Stimulated activated CD8-positive, alpha-beta memory T cell treated with anti-CD3 and anti-CD28 coated beads, Interleukin-2, amount 100 ng/mL, for 48 hours (primary cell): ENCODE results near the gene DNAJC17.

Experiments
- DNase-seq, 2 donors: peaks; one replicate each; pipeline ENCODE4 v3.0.0-alpha.2; 2020; ENCODE audit warnings: low read depth in 2 of 2

DNAJC17 gene

GRCh38 chr15:40737048-40737447, 70.2 kb downstream of the DNAJC17 start:
- DNase-seq: no peak

GRCh38 chr15:40736575-40736974, 70.7 kb downstream of the DNAJC17 start:
- DNase-seq: no peak

GRCh38 chr15:40731034-40731433, 76.2 kb downstream of the DNAJC17 start:
- DNase-seq: no peak

GRCh38 chr15:40723919-40724318, 83.4 kb downstream of the DNAJC17 start:
- DNase-seq: no peak

GRCh38 chr15:40722934-40723333, 84.3 kb downstream of the DNAJC17 start:
- DNase-seq: no peak

GRCh38 chr15:40722354-40722753, 84.9 kb downstream of the DNAJC17 start:
- no peak for DNase-seq

GRCh38 chr15:40721701-40722100, 85.6 kb downstream of the DNAJC17 start:
- DNase-seq: no peak

GRCh38 chr15:40716165-40716564, 91.1 kb downstream of the DNAJC17 start:
- no peak for DNase-seq
